Gastrocnemius medialis (tissue), 4 donors: ENCODE data around the gene UBP1. TPM values are rescaled to one million over a fixed set of nuclear protein-coding genes. Genes with fewer than 3 reads are reported as not detected.
"Not testable (repeated sequence)": the region's sequence is repeated elsewhere in the genome, so short reads cannot be mapped to it uniquely, and the experiment has no call there.

Experiments used
- ATAC-seq, 2 donors: fragments of 150-250 bp; one replicate each; pipeline ENCODE4 v1.9.1; 2016
- DNase-seq, 2 donors: peaks; one replicate each; pipeline ENCODE4 v3.0.0-alpha.2; 2019
- H3K27ac ChIP-seq, 4 donors: fragments of 200-600 bp; sonication (generic); 1 replicate in 1 of 4; 2 replicates in 3 of 4; pipeline ENCODE4 v1.5.1; 2016 to 2018; ENCODE audit warnings: mild to moderate bottlenecking in 2 of 4, moderate library complexity in 1 of 4
- H3K27me3 ChIP-seq, 3 donors: fragments of 200-600 bp; sonication (generic) in 2 of 3; 1 replicate in 1 of 3; 2 replicates in 2 of 3; pipeline versions ENCODE4 v1.5.1 to v1.6.0; 2016 to 2019; ENCODE audit warnings: mild to moderate bottlenecking in 1 of 3, moderate library complexity in 1 of 3
- H3K36me3 ChIP-seq, 2 donors: fragments of 200-600 bp; sonication (generic) in 1 of 2; one replicate each; pipeline ENCODE4 v1.5.1; 2017 to 2018
- H3K4me1 ChIP-seq, 2 donors: fragments of 200-600 bp; sonication (generic) in 1 of 2; one replicate each; pipeline ENCODE4 v1.5.1; 2016 to 2017; ENCODE audit warnings: mild to moderate bottlenecking in 2 of 2
- H3K4me3 ChIP-seq, 4 donors: fragments of 200-600 bp; sonication (generic) in 3 of 4; 1 replicate in 1 of 4; 2 replicates in 3 of 4; pipeline ENCODE4 v1.5.1; 2016 to 2019; ENCODE audit warnings: mild to moderate bottlenecking in 2 of 4
- H3K9me3 ChIP-seq, 3 donors: fragments of 200-600 bp; sonication (generic) in 2 of 3; 1 replicate in 1 of 3; 2 replicates in 2 of 3; pipeline ENCODE4 v1.5.1; 2016 to 2019
- POLR2A ChIP-seq, 2 donors: fragments of 450-650 bp; IDR thresholded peaks; one replicate each; pipeline ENCODE4 v1.6.1; 2017; ENCODE audit warnings: antibody characterized with exemption in 2 of 2, mild to moderate bottlenecking in 2 of 2, moderate library complexity in 2 of 2
- in situ Hi-C, 4 donors: fragments of 200-750 bp; cut with MboI; loops; one replicate each; pipeline versions ENCODE4 v1.15.0 to v1.8.0; 2017; ENCODE audit warnings: low sequenced_read_pairs in 4 of 4
- intact Hi-C: fragments of 100-400 bp; cut with DNase I; formaldehyde crosslinking; loops from one replicate; pipeline ENCODE4 v1.15.1; 2023; ENCODE audit warnings: low total_unique reads
- total RNA-seq, 4 donors: library from RNA; depleted of rRNA; stranded (reverse); fragments of >200 nt; gene quantifications; one replicate each; pipeline versions ENCODE4 v1.1.0 to v1.2.3, GENCODE V29; 2016
- TF ChIP-seq, protein P1 (sequence below), 5 experiments: fragments of 450-650 bp in 3 of 5; fragments of 200-600 bp in 2 of 5; sonication (generic) in 2 of 5; IDR thresholded peaks in 4 of 5; conservative IDR thresholded peaks in 1 of 5; 1 replicate in 4 of 5; 2 replicates in 1 of 5; pipeline ENCODE4 v1.5.1; 2016 to 2019; ENCODE audit warnings: antibody characterized with exemption in 5 of 5, mild to moderate bottlenecking in 3 of 5, moderate library complexity in 3 of 5

UBP1 gene
- total RNA-seq, 4 donors from 2014 or later: 19.1 to 28.9 (median 24.2) TPM

DNA sequence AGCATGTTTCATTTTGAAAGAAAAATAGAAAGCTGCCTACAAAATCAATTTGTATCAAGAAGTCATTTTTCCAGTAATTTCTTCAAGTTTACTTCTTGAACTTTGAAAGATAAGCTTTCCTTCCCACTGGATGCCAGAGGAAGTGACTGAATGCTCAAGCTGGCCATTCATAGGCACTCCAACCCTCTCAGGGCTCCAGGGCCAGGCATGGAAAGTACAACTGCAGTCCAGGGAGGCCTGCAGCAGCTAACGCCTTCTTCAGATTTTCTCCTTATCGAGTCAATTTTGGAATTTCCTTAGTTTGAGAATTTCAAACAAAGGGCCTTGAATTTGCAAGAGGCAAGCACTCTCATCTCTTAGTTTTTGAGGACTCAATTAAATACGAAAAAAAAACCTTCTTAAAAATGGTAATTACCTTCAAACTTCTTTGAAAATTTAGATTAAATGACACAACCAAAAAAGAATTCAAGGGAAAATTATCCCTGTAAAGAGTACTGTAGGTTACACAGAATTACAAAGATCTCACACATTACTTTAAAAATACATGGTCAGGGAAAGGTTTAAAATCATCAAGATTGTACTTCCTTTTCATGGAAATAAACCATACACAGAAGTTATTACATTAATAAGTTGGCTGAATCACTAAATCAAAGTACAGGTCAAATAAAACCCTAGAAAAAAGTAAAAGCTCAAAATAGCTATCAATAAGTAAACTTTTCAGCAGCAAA, 2.5 kb downstream of the UBP1 start:
- Histone ChIP-seq H3K4me1 (peaks cover 52 to 56% of the 10 kb centered on the region in 2 donors), H3K27ac (peak overlapping the region; percentile 92 to 95 (median 94))
- intact Hi-C loops: no loop called here

DNA sequence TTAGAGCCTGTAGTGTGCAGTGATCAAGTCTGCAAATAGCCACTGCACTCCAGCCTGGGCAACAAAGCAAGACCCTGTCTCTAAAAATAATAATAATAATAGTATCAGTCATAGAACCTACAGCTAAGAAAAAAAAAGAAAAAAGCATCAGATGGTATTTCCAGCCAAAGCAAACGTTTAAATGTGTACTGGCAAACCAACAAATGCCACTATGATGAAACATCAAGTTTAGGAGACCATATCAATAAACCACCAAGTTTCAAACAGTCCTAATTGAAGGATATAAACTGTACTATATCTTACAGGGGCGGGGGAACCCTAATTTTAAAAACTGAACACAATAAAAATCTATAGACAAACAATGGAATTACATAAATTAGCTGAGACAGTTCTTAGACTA, 6.4 kb downstream of the UBP1 start:
- Histone ChIP-seq H3K9me3 (no peaks in the 10 kb centered on the region), H3K36me3 (no peaks in the 10 kb centered on the region), H3K27me3 (no peaks in the 10 kb centered on the region), H3K4me3 (no peak overlapping the region), H3K4me1 (peaks cover 76 to 80% of the 10 kb centered on the region in 2 donors), H3K27ac (no peak overlapping the region)
- TF ChIP-seq, protein P1, sequence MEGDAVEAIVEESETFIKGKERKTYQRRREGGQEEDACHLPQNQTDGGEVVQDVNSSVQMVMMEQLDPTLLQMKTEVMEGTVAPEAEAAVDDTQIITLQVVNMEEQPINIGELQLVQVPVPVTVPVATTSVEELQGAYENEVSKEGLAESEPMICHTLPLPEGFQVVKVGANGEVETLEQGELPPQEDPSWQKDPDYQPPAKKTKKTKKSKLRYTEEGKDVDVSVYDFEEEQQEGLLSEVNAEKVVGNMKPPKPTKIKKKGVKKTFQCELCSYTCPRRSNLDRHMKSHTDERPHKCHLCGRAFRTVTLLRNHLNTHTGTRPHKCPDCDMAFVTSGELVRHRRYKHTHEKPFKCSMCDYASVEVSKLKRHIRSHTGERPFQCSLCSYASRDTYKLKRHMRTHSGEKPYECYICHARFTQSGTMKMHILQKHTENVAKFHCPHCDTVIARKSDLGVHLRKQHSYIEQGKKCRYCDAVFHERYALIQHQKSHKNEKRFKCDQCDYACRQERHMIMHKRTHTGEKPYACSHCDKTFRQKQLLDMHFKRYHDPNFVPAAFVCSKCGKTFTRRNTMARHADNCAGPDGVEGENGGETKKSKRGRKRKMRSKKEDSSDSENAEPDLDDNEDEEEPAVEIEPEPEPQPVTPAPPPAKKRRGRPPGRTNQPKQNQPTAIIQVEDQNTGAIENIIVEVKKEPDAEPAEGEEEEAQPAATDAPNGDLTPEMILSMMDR (IDR thresholded peaks at IDR 0.05 in 4 of 5, conservative IDR thresholded peaks at IDR 0.05 in 1 of 5): no peak
- TF ChIP-seq POLR2A (IDR thresholded peaks at IDR 0.05): no peak
- no peak for DNase-seq
- in situ Hi-C loops (loop anchor here in 1 of 4 donors (10.0 kb wide), 1 partner anchor 319 kb away; the partner anchor contains the start of gene CRTAP), intact Hi-C loops (no loop called here)
- ATAC-seq: no peak

More for the DNA sequence above, 2.5 kb downstream of the UBP1 start:
- in situ Hi-C loops: loop anchor here in 1 of 4 donors (10.0 kb wide), 1 partner anchor 323 kb away; the partner anchor contains the start of gene CRTAP
- TF ChIP-seq POLR2A (IDR thresholded peaks at IDR 0.05): no peak
- TF ChIP-seq, protein P1 (IDR thresholded peaks at IDR 0.05 in 4 of 5, conservative IDR thresholded peaks at IDR 0.05 in 1 of 5): no peak
- ATAC-seq (no peak), DNase-seq (no peak)
- no peaks in the 10 kb centered on the region for H3K36me3 ChIP-seq
- H3K4me3 ChIP-seq: peak overlapping the region; percentile 70 to 91 (median 80)
- no peaks in the 10 kb centered on the region for H3K27me3 ChIP-seq
- H3K9me3 ChIP-seq: no peaks in the 10 kb centered on the region

DNA sequence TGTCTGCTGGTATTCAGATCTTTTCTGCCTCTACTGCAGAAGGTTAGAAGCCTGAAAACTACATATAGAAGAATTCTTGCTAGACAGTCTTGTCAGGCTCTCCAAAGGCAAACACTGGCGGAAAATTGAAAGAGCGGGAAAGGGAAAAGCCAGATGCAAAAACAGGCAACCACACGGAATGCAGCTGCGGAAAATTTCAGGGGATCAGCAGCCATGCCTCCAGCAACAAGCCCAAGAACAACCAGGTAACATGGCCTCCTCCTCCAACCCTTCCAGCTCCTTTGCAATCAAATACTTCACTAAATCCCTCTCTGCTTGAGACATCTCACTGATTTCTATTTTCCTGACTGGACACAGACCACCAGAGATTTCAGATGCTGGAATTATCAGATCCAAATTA, 9.6 kb downstream of the UBP1 start:
- TF ChIP-seq, protein P1 (IDR thresholded peaks at IDR 0.05 in 4 of 5, conservative IDR thresholded peaks at IDR 0.05 in 1 of 5): no peak
- TF ChIP-seq POLR2A (IDR thresholded peaks at IDR 0.05): no peak
- intact Hi-C loops: no loop called here
- Histone ChIP-seq H3K4me3 (no peak overlapping the region), H3K9me3 (no peaks in the 10 kb centered on the region), H3K36me3 (no peaks in the 10 kb centered on the region), H3K4me1 (peaks cover 53 to 58% of the 10 kb centered on the region in 2 donors), H3K27me3 (no peaks in the 10 kb centered on the region), H3K27ac (peak overlapping the region in 1 of 4 donors; percentile 18)
- DNase-seq: no peak
- no peak for ATAC-seq
- in situ Hi-C loops: loop anchor here in 1 of 4 donors (10.0 kb wide), 1 partner anchor 316 kb away; the partner anchor contains the start of gene CRTAP

DNA sequence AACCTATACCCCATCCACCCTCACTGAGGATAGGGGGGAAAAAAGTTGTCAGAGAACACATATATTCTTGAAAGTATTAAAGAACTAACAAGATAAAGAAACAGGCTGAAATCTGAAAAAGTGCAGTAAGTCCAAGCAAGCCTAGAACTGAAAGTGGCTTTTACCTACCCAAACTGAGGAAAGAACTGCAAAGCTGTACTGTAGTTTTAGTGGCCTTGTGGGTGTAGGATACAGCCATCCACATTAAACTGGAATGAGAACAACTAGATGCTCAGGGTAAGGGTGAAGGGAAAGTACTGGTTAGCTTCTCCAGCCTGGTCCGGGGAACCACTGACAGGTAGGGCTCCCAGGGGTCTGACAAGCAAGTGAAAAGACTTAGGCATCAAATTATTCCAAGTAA, 10.1 kb downstream of the UBP1 start:
- no peak for TF ChIP-seq POLR2A (IDR thresholded peaks at IDR 0.05)
- TF ChIP-seq, protein P1 (IDR thresholded peaks at IDR 0.05 in 4 of 5, conservative IDR thresholded peaks at IDR 0.05 in 1 of 5): no peak
- intact Hi-C loops (no loop called here), in situ Hi-C loops (loop anchor here in 1 of 4 donors (10.0 kb wide), 1 partner anchor 315 kb away; the partner anchor contains the start of gene CRTAP)
- H3K27me3 ChIP-seq: no peaks in the 10 kb centered on the region
- no peaks in the 10 kb centered on the region for H3K36me3 ChIP-seq
- no peaks in the 10 kb centered on the region for H3K9me3 ChIP-seq
- H3K4me1 ChIP-seq: peaks cover 53 to 58% of the 10 kb centered on the region in 2 donors
- H3K27ac ChIP-seq: no peak overlapping the region
- DNase-seq (no peak), ATAC-seq (no peak)
- no peak overlapping the region for H3K4me3 ChIP-seq

DNA sequence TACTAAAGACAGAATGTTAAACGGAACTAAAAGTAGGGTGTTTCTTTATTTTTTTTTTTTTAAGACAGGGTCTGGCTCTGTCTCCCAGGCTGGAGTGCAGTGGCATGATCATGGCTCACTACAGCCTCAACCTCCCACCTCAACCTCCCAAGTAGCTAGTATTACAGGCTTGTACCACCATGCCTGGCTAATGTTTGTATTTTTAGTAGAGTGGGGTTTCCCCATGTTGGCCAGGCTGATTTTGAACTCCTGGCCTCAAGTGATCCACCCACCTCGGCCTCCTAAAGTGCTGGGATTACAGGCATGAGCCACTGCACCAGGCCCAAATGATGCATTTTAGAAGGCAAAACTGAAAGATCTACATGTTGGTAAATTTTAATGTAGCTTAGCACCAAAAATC, 10.9 kb downstream of the UBP1 start:
- H3K27me3 ChIP-seq, H3K36me3 ChIP-seq, in situ Hi-C loops, DNase-seq, H3K9me3 ChIP-seq, intact Hi-C loops, H3K27ac ChIP-seq, H3K4me3 ChIP-seq, ATAC-seq: not testable (repeated sequence)
- H3K4me1 ChIP-seq: peaks cover 59 to 62% of the 10 kb centered on the region in 2 donors
